Neural cell (in vitro differentiated cells): Measurements from ENCODE around the gene ATP6V1D. TPM values are rescaled to one million over a fixed set of nuclear protein-coding genes. Genes with fewer than 3 reads are reported as not detected.

Experiments
- H2AFZ ChIP-seq: fragments of 200-600, 300-800 bp; sonication (generic), shearing (Covaris generic); 2 replicates; pipeline ENCODE4 v1.6.0; 2014; ENCODE audit warnings: low read depth, mild to moderate bottlenecking, antibody characterized with exemption, low read length, moderate library complexity
- H3F3A ChIP-seq: fragments of 200-600 bp; shearing (Covaris generic); 2 replicates; pipeline ENCODE4 v1.6.1; 2016; ENCODE audit warnings: mild to moderate bottlenecking, moderate library complexity, mixed read lengths, antibody characterized with exemption, low read length; ENCODE audit not compliant: insufficient read depth, poor library complexity, severe bottlenecking
- H3K27ac ChIP-seq: fragments of 200-600, 300-800 bp; sonication (generic), shearing (Covaris generic); 2 replicates; pipeline ENCODE4 v1.5.1; 2014; ENCODE audit warnings: mild to moderate bottlenecking, low read length, moderate library complexity
- H3K27me3 ChIP-seq: fragments of 300-800, 200-600 bp; sonication (generic), shearing (Covaris generic); 2 replicates; pipeline ENCODE4 v1.6.0; 2014; ENCODE audit warnings: mild to moderate bottlenecking, low read depth, low read length, moderate library complexity; ENCODE audit not compliant: insufficient read depth
- H3K36me3 ChIP-seq: fragments of 300-800, 200-600 bp; sonication (generic), shearing (Covaris generic); 2 replicates; pipeline ENCODE4 v1.5.1; 2014; ENCODE audit warnings: mild to moderate bottlenecking, antibody characterized with exemption, low read length, moderate library complexity; ENCODE audit not compliant: insufficient read depth
- H3K4me2 ChIP-seq: fragments of 300-800, 200-600 bp; sonication (generic), shearing (Covaris generic); 2 replicates; pipeline ENCODE4 v1.6.0; 2014; ENCODE audit warnings: mild to moderate bottlenecking, low read length
- H3K4me3 ChIP-seq: fragments of 300-800, 200-600 bp; sonication (generic), shearing (Covaris generic); 2 replicates; pipeline ENCODE4 v1.5.1; 2014; ENCODE audit warnings: mild to moderate bottlenecking, low read length, moderate library complexity
- H3K79me2 ChIP-seq: fragments of 200-600 bp; shearing (Covaris generic); replicated peaks from 2 replicates; pipeline ENCODE4 v1.6.0; 2014; ENCODE audit warnings: mild to moderate bottlenecking, low read length, moderate library complexity; ENCODE audit not compliant: insufficient read depth
- H3K9ac ChIP-seq: fragments of 300-800, 200-600 bp; sonication (generic), shearing (Covaris generic); 2 replicates; pipeline ENCODE4 v1.6.1; 2016; ENCODE audit warnings: mild to moderate bottlenecking, low read length, mixed read lengths
- H3K9me2 ChIP-seq: fragments of 200-600 bp; shearing (Covaris generic); 2 replicates; pipeline ENCODE4 v1.6.1; 2016; ENCODE audit warnings: mild to moderate bottlenecking, low read length, mixed read lengths; ENCODE audit not compliant: insufficient read depth
- H3K9me3 ChIP-seq: fragments of 200-600, 300-800 bp; sonication (generic), shearing (Covaris generic); 2 replicates; pipeline ENCODE4 v1.6.1; 2016; ENCODE audit warnings: mild to moderate bottlenecking, mixed run types, low read length, moderate library complexity, mixed read lengths
- H4K20me1 ChIP-seq: fragments of 200-600 bp; shearing (Covaris generic); 2 replicates; pipeline ENCODE4 v1.6.1; 2016; ENCODE audit warnings: mild to moderate bottlenecking, mixed run types; ENCODE audit not compliant: insufficient read depth
- EP300 ChIP-seq: fragments of 450-650 bp; conservative IDR thresholded peaks from 2 replicates; pipeline ENCODE4 v1.6.1; 2014; ENCODE audit warnings: antibody characterized with exemption, mild to moderate bottlenecking, moderate library complexity; ENCODE audit not compliant: poor library complexity, severe bottlenecking
- EZH2 ChIP-seq: fragments of 200-600, 300-800 bp; shearing (Covaris generic), sonication (generic); IDR thresholded peaks from 2 replicates; pipeline ENCODE4 v1.6.1; 2014; ENCODE audit warnings: antibody characterized with exemption, low read length, borderline replicate concordance, mild to moderate bottlenecking; ENCODE audit not compliant: insufficient read depth, poor library complexity, severe bottlenecking
- MXI1 ChIP-seq: fragments of 450-650 bp; conservative IDR thresholded peaks from 2 replicates; pipeline ENCODE4 v1.6.1; 2014; ENCODE audit warnings: antibody characterized with exemption, mild to moderate bottlenecking; ENCODE audit not compliant: poor library complexity, severe bottlenecking
- POLR2AphosphoS5 ChIP-seq: IDR thresholded peaks from 2 replicates; pipeline ENCODE4 v1.6.1; 2012
- RAD21 ChIP-seq: fragments of 450-650 bp; conservative IDR thresholded peaks from 2 replicates; pipeline ENCODE4 v1.6.1; 2014; ENCODE audit warnings: antibody characterized with exemption, mild to moderate bottlenecking, moderate library complexity
- SMC3 ChIP-seq: fragments of 450-650 bp; conservative IDR thresholded peaks from 2 replicates; pipeline ENCODE4 v1.6.1; 2014; ENCODE audit warnings: antibody characterized with exemption, mild to moderate bottlenecking, moderate library complexity; ENCODE audit not compliant: poor library complexity
- TAF1 ChIP-seq: IDR thresholded peaks from 2 replicates; pipeline ENCODE4 v1.6.1; 2012; ENCODE audit warnings: low read depth
- polyA plus RNA-seq: library from polyadenylated mRNA; depleted of rRNA; stranded (reverse); fragments of >200 nt; gene quantifications from 2 replicates; pipeline ENCODE4 v1.2.3, GENCODE V29; 2014
- TF ChIP-seq, protein P1 (sequence below): IDR thresholded peaks from 2 replicates; pipeline ENCODE4 v1.6.1; 2012; ENCODE audit warnings: borderline replicate concordance
- TF ChIP-seq, protein P2 (sequence below): fragments of 450-650 bp; IDR thresholded peaks from 2 replicates; pipeline ENCODE4 v1.5.1; 2014; ENCODE audit warnings: antibody characterized with exemption, mild to moderate bottlenecking, moderate library complexity; ENCODE audit not compliant: poor library complexity, severe bottlenecking

ATP6V1D gene
- polyA plus RNA-seq, 1 donor from 2014 or later: 216 TPM

DNA sequence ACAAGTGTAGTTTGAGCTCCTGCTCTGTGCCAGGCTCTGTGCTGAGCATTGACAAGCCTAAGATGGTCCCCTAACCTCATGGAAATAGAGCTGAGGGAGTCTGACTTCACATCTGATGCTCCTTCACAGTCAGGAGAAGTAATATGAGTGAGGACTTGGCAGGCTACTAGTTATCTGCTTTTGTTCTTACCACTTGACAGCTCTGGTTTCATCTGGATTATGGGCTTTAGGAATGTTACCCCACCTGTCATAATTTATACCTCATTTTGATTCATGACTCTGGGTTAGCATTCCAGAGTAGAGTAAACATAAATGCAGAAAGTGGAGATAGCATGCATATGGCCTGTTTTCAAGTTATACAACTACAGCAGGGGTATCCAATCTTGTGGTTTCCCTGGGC is 40.5 kb downstream of the ATP6V1D start:
- Histone ChIP-seq H3K9me3 (no peaks in the 10 kb centered on the region), H3K27ac (no peak overlapping the region), H3F3A (no peaks in the 10 kb centered on the region), H3K9ac (no peak overlapping the region), H3K79me2 (no peaks in the 10 kb centered on the region), H3K4me3 (no peak overlapping the region), H3K27me3 (no peaks in the 10 kb centered on the region), H3K4me2 (no peak overlapping the region), H3K36me3 (peaks cover 5% of the 10 kb centered on the region), H3K9me2 (no peaks in the 10 kb centered on the region), H2AFZ (no peak overlapping the region), H4K20me1 (no peaks in the 10 kb centered on the region)
- TF ChIP-seq POLR2AphosphoS5: no peak
- no peak for TF ChIP-seq EP300
- TF ChIP-seq, protein P1, sequence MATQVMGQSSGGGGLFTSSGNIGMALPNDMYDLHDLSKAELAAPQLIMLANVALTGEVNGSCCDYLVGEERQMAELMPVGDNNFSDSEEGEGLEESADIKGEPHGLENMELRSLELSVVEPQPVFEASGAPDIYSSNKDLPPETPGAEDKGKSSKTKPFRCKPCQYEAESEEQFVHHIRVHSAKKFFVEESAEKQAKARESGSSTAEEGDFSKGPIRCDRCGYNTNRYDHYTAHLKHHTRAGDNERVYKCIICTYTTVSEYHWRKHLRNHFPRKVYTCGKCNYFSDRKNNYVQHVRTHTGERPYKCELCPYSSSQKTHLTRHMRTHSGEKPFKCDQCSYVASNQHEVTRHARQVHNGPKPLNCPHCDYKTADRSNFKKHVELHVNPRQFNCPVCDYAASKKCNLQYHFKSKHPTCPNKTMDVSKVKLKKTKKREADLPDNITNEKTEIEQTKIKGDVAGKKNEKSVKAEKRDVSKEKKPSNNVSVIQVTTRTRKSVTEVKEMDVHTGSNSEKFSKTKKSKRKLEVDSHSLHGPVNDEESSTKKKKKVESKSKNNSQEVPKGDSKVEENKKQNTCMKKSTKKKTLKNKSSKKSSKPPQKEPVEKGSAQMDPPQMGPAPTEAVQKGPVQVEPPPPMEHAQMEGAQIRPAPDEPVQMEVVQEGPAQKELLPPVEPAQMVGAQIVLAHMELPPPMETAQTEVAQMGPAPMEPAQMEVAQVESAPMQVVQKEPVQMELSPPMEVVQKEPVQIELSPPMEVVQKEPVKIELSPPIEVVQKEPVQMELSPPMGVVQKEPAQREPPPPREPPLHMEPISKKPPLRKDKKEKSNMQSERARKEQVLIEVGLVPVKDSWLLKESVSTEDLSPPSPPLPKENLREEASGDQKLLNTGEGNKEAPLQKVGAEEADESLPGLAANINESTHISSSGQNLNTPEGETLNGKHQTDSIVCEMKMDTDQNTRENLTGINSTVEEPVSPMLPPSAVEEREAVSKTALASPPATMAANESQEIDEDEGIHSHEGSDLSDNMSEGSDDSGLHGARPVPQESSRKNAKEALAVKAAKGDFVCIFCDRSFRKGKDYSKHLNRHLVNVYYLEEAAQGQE: no peak
- TF ChIP-seq RAD21: no peak
- TF ChIP-seq SMC3: no peak
- TF ChIP-seq, protein P2, sequence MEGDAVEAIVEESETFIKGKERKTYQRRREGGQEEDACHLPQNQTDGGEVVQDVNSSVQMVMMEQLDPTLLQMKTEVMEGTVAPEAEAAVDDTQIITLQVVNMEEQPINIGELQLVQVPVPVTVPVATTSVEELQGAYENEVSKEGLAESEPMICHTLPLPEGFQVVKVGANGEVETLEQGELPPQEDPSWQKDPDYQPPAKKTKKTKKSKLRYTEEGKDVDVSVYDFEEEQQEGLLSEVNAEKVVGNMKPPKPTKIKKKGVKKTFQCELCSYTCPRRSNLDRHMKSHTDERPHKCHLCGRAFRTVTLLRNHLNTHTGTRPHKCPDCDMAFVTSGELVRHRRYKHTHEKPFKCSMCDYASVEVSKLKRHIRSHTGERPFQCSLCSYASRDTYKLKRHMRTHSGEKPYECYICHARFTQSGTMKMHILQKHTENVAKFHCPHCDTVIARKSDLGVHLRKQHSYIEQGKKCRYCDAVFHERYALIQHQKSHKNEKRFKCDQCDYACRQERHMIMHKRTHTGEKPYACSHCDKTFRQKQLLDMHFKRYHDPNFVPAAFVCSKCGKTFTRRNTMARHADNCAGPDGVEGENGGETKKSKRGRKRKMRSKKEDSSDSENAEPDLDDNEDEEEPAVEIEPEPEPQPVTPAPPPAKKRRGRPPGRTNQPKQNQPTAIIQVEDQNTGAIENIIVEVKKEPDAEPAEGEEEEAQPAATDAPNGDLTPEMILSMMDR: no peak
- TF ChIP-seq EZH2: no peak
- TF ChIP-seq MXI1: no peak
- TF ChIP-seq TAF1: no peak

DNA sequence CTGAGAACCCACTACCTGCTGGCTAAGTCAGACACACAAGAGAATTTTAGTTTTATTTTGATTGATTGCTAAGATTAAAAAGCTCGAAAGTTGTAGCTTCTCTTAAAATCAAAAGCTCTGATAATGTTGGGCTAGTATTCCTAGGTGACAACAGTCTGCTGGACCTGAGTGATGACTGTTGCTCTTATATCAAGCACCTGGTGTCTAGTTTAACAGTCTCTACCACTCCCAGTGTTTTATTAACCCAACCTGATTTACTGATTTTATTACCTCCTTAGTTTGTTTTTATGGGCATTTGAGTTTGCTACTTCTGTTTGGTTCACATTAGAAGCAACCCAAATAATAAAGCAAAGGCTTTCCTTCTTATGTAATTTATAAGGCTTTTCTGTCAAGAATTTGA is 41.8 kb downstream of the ATP6V1D start:
- Histone ChIP-seq H3K9ac (no peak overlapping the region), H3K27ac (no peak overlapping the region), H4K20me1 (no peaks in the 10 kb centered on the region), H3K9me3 (no peaks in the 10 kb centered on the region), H2AFZ (no peak overlapping the region), H3F3A (no peaks in the 10 kb centered on the region), H3K36me3 (peaks cover 10% of the 10 kb centered on the region), H3K79me2 (no peaks in the 10 kb centered on the region), H3K9me2 (no peaks in the 10 kb centered on the region), H3K4me2 (no peak overlapping the region), H3K27me3 (no peaks in the 10 kb centered on the region), H3K4me3 (no peak overlapping the region)
- no peak for TF ChIP-seq EZH2
- TF ChIP-seq EP300: no peak
- TF ChIP-seq, protein P1: no peak
- TF ChIP-seq SMC3: no peak
- TF ChIP-seq POLR2AphosphoS5: no peak
- TF ChIP-seq RAD21: no peak
